MM.1S (cell line): ENCODE measurements around the gene DNER.

Experiments
- EZH2 ChIP-seq: fragments of 300-600 bp; sonication (generic); optimal IDR thresholded peaks from 2 replicates; pipeline ENCODE3; 2017; ENCODE audit warnings: low read depth, mild to moderate bottlenecking, antibody characterized with exemption, low read length, mixed read lengths
- TF ChIP-seq, protein P1 (sequence below): fragments of 300-600 bp; sonication (generic); IDR thresholded peaks from 2 replicates; pipeline ENCODE4 v1.5.1; 2016; ENCODE audit warnings: antibody characterized with exemption, low read length, mixed read lengths

DNA sequence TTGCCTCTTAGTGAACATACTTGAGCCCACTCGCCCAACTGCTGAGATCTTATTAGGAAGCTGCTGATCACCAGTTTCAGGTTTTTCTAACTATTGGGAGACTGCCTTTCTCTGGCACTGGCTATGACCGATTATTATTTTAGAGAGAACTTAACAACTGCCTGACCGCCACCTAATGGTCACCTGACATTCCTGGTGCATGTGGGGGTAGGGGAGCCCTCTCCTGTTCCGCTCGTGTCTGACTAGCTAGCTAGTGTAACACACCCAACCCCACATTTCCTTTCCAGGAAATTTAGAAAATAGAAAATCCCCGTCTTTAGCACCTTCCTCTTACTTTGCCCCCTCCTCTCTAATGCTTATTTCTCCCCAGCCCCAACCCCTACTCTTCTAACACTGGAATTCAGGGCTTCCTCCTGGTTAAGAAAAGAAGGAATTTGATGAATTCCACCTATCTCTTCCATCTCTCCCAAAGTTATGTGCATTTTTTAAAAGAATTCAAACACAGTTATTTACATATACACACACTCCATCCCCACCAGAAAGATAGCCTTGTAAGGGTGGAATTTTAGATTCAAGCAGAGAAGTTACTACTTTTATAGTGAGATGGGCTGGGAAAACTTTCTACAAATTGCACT, 19.4 kb upstream of the DNER start:
- TF ChIP-seq, protein P1, sequence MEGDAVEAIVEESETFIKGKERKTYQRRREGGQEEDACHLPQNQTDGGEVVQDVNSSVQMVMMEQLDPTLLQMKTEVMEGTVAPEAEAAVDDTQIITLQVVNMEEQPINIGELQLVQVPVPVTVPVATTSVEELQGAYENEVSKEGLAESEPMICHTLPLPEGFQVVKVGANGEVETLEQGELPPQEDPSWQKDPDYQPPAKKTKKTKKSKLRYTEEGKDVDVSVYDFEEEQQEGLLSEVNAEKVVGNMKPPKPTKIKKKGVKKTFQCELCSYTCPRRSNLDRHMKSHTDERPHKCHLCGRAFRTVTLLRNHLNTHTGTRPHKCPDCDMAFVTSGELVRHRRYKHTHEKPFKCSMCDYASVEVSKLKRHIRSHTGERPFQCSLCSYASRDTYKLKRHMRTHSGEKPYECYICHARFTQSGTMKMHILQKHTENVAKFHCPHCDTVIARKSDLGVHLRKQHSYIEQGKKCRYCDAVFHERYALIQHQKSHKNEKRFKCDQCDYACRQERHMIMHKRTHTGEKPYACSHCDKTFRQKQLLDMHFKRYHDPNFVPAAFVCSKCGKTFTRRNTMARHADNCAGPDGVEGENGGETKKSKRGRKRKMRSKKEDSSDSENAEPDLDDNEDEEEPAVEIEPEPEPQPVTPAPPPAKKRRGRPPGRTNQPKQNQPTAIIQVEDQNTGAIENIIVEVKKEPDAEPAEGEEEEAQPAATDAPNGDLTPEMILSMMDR: no peak
- no peak for TF ChIP-seq EZH2
